K562 (cell line): Measurements from ENCODE around the gene SDSL. TPM values are rescaled to one million over a fixed set of nuclear protein-coding genes. Genes with fewer than 3 reads are reported as not detected.

Experiments used
- CC2D1A ChIP-seq: fragments of 450-650 bp; IDR thresholded peaks from 2 replicates; pipeline ENCODE4 v1.6.1; 2017; ENCODE audit warnings: mild to moderate bottlenecking
- CHD4 ChIP-seq: fragments of 200-600 bp; sonication (generic); IDR thresholded peaks from 3 replicates; pipeline ENCODE4 v1.6.1; 2012; ENCODE audit warnings: low read depth, mild to moderate bottlenecking, mixed read lengths, low read length, inconsistent platforms; ENCODE audit not compliant: insufficient read depth, insufficient replicate concordance, poor library complexity, severe bottlenecking
- CUX1 ChIP-seq: fragments of 200-800 bp; sonication (Bioruptor generic); IDR thresholded peaks from 2 replicates; pipeline ENCODE4 v1.6.1; 2016; ENCODE audit warnings: missing genetic modification characterization, missing compliant biosample characterization
- EHMT2 ChIP-seq: fragments of 450-650 bp; IDR thresholded peaks from 2 replicates; pipeline ENCODE4 v1.6.1; 2018; ENCODE audit warnings: antibody characterized with exemption
- GATAD2A ChIP-seq: fragments of 450-650 bp; IDR thresholded peaks from 2 replicates; pipeline ENCODE4 v1.6.1; 2017
- GATAD2B ChIP-seq: fragments of 450-650 bp; IDR thresholded peaks from 2 replicates; pipeline ENCODE4 v1.6.1; 2017; ENCODE audit warnings: mild to moderate bottlenecking, borderline replicate concordance
- KDM1A ChIP-seq, 2 experiments: fragments of 450-650 bp; IDR thresholded peaks; 2 replicates each; pipeline ENCODE4 v1.6.1; 2016; ENCODE audit warnings: mild to moderate bottlenecking in 2 of 2
- PREB ChIP-seq: sonication (generic); formaldehyde crosslinking; IDR thresholded peaks from 2 replicates; pipeline ENCODE4 v1.8.1; 2023; ENCODE audit warnings: mild to moderate bottlenecking, missing genetic modification reagents
- RB1 ChIP-seq: fragments of 450-650 bp; IDR thresholded peaks from 2 replicates; pipeline ENCODE4 v1.6.1; 2017; ENCODE audit warnings: low read depth, mild to moderate bottlenecking
- RCOR1 ChIP-seq, 2 experiments: IDR thresholded peaks; 2 replicates each; pipeline ENCODE4 v1.6.1; 2012; ENCODE audit warnings: low read depth in 2 of 2, low read length in 2 of 2, borderline replicate concordance in 1 of 2, improper control_type of control experiment in 1 of 2
- SMARCB1 ChIP-seq: IDR thresholded peaks from 2 replicates; pipeline ENCODE4 v1.6.1; 2011; ENCODE audit warnings: improper control_type of control experiment, low read depth; ENCODE audit not compliant: insufficient read length
- SNIP1 ChIP-seq: fragments of 450-650 bp; IDR thresholded peaks from 2 replicates; pipeline ENCODE4 v1.7.1; 2017; ENCODE audit warnings: low read depth, mild to moderate bottlenecking
- TBP ChIP-seq: optimal IDR thresholded peaks from 2 replicates; pipeline ENCODE3; 2011; ENCODE audit warnings: low read depth, low read length, improper control_type of control experiment
- ZNF197 ChIP-seq: fragments of 200-800 bp; sonication (Bioruptor generic); IDR thresholded peaks from 2 replicates; pipeline ENCODE4 v1.6.1; 2016; ENCODE audit warnings: low read depth, missing genetic modification characterization, missing compliant biosample characterization
- ZNF324 ChIP-seq: fragments of 250-450 bp; sonication (Bioruptor Pico); IDR thresholded peaks from 2 replicates; pipeline ENCODE4 v1.4.0; 2020; ENCODE audit warnings: mild to moderate bottlenecking
- ZNF583 ChIP-seq: fragments of 250-450 bp; sonication (Bioruptor Pico); IDR thresholded peaks from 2 replicates; pipeline ENCODE4 v1.4.0; 2020
- ZNF584 ChIP-seq: fragments of 200-800 bp; sonication (Bioruptor generic); IDR thresholded peaks from 2 replicates; pipeline ENCODE4 v1.6.1; 2016; ENCODE audit warnings: low read depth, mild to moderate bottlenecking, missing genetic modification characterization, missing compliant biosample characterization
- ZNF668 ChIP-seq: fragments of 250-450 bp; sonication (Bioruptor Pico); IDR thresholded peaks from 2 replicates; pipeline ENCODE4 v1.8.0; 2022; ENCODE audit warnings: mild to moderate bottlenecking, inconsistent platforms
- ZNF707 ChIP-seq: fragments of 250-450 bp; sonication (Bioruptor Pico); conservative IDR thresholded peaks from 2 replicates; pipeline ENCODE4 v1.8.0; 2022; ENCODE audit warnings: inconsistent platforms, mild to moderate bottlenecking, moderate library complexity
- polyA plus RNA-seq, 8 experiments: library from polyadenylated mRNA; depleted of rRNA in 4 of 8; stranded (reverse) in 5 of 8; unstranded in 3 of 8; fragments of >200 nt; fragmentation: Nextera tagmentation in 2 of 8; fragmentation: Illumina TruSeq in 1 of 8; extraction: Ambion mirVana in 2 of 8; extraction: Trizol in 1 of 8; gene quantifications; 2 replicates each; pipeline versions ENCODE4 v1.2.1 to v1.2.3, GENCODE V29; 2011 to 2014; ENCODE audit warnings: inconsistent platforms in 1 of 8, missing spikeins in 1 of 8
- total RNA-seq, 7 experiments: library from RNA; depleted of rRNA in 6 of 7; stranded (reverse); fragments of >200 nt in 6 of 7; fragmentation: Illumina TruSeq in 2 of 7; extraction: Trizol in 2 of 7; gene quantifications; 2 replicates each; pipeline versions ENCODE4 v1.2.1 to v1.2.3, GENCODE V29; 2011 to 2021; ENCODE audit warnings: low replicate concordance in 1 of 7
- TF ChIP-seq, protein P1 (sequence below), 2 experiments: IDR thresholded peaks; 2 replicates each; pipeline ENCODE4 v1.6.1; 2012; ENCODE audit warnings: improper control_type of control experiment in 2 of 2, low read depth in 2 of 2, low read length in 2 of 2, borderline replicate concordance in 1 of 2

SDSL gene
- total and polyA plus RNA-seq, 9 of the 15 experiments (the other 6 are each of a cell fraction or from before 2014, with no cell fraction given): 0.31 to 11.0 (median 7.4) TPM

DNA sequence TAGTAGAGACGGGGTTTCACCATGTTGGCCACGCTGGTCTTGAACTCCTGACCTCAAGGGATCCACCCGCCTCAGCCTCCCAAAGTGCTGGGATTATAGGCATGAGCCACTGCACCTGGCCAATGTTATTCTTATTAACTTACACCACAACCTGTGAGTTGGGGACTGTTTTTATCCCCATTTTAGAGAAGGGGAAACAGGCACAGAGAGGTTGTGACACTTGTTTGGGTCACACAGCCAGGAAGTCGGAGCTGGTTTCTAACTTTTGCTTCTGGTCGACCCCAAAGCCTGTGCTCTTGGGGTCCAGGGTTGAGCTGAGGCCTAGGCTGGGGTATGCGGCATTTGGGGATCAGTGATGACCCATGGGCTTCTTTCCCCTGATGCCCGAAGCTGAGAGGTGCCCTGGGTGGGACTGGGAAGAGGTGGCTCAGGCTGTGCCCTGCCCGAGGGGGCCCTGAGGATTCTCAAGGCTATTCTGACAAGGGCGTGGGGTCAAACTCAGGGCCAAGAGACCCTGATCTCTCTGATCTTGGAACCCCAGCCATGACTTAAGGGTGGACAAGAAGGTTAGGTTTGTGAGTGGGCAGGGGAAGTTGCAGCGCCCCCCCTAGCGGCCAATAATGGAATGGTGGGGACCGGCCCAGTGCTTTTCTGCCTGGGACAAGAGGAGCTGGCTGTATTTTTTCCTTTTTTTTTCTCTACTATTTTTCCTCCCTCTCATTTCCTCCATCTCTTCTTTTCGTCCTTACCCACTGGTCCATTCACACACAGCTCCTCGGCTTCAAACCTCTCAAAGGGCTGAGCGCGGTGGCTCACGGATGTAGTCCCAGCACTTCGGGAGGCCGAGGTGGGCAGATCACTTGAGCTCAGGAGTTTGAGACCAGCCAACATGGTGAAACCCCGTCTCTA is 3.0 kb downstream of the SDSL start (continued):
- no peak for TF ChIP-seq PREB (CRISPR knock-in tag)
- TF ChIP-seq CC2D1A: 0 out of 2 replicates have a peak, but pooled peaks have one; percentile 29
- TF ChIP-seq ZNF324: no peak
- no peak for TF ChIP-seq ZNF584 (CRISPR knock-in tag)
- TF ChIP-seq CUX1 (CRISPR knock-in tag): no peak
- TF ChIP-seq RCOR1 (IDR thresholded peaks at IDR 0.05; ENCODE audit: borderline replicate concordance in 1 of 2, low read depth in 2 of 2, low read length in 2 of 2): 0 out of 4 replicates have a peak, but pooled peaks of 1 of the 2 experiments have one; percentile 48
- TF ChIP-seq ZNF197 (CRISPR knock-in tag): no peak
- no peak for TF ChIP-seq SNIP1
- TF ChIP-seq EHMT2: no peak
- peak; percentile 85 to 94 for TF ChIP-seq KDM1A (IDR thresholded peaks at IDR 0.05)
- TF ChIP-seq ZNF583 (CRISPR knock-in tag): no peak
- no peak for TF ChIP-seq GATAD2B
- TF ChIP-seq SMARCB1: no peak
- TF ChIP-seq ZNF707 (CRISPR knock-in tag): no peak
- TF ChIP-seq GATAD2A: no peak
- peak; percentile 40; the same call in 1 of the 2 replicates for TF ChIP-seq RB1
- TF ChIP-seq ZNF668 (CRISPR knock-in tag): no peak
- peak; percentile 50 for TF ChIP-seq CHD4
- no peak for TF ChIP-seq TBP
- TF ChIP-seq, protein P1, sequence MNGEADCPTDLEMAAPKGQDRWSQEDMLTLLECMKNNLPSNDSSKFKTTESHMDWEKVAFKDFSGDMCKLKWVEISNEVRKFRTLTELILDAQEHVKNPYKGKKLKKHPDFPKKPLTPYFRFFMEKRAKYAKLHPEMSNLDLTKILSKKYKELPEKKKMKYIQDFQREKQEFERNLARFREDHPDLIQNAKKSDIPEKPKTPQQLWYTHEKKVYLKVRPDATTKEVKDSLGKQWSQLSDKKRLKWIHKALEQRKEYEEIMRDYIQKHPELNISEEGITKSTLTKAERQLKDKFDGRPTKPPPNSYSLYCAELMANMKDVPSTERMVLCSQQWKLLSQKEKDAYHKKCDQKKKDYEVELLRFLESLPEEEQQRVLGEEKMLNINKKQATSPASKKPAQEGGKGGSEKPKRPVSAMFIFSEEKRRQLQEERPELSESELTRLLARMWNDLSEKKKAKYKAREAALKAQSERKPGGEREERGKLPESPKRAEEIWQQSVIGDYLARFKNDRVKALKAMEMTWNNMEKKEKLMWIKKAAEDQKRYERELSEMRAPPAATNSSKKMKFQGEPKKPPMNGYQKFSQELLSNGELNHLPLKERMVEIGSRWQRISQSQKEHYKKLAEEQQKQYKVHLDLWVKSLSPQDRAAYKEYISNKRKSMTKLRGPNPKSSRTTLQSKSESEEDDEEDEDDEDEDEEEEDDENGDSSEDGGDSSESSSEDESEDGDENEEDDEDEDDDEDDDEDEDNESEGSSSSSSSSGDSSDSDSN (IDR thresholded peaks at IDR 0.05; ENCODE audit: borderline replicate concordance in 1 of 2, low read depth in 2 of 2, low read length in 2 of 2): no peak
